ENCODE data around the gene DNAH14. TPM values are rescaled to one million over a fixed set of nuclear protein-coding genes. Genes with fewer than 3 reads are reported as not detected.

Gene DNAH14
- total RNA-seq, 4 donors from 2014 or later: 1.5 to 14.1 (median 3.3) TPM

GRCh38 chr1:225434046-225434445 is 504.6 kb downstream of the DNAH14 start:
- no peak for TF ChIP-seq CTCF (IDR thresholded peaks at IDR 0.05; ENCODE audit: low read depth)

- TF ChIP-seq CTCF (IDR thresholded peaks at IDR 0.05; ENCODE audit: low read depth): no peak
Measured at GRCh38 chr1:225435076-225435475, 505.6 kb downstream of the DNAH14 start.

GRCh38 chr1:225435487-225435886 is 506.0 kb downstream of the DNAH14 start:
- TF ChIP-seq CTCF (IDR thresholded peaks at IDR 0.05; ENCODE audit: low read depth): no peak

- no peak for TF ChIP-seq CTCF (IDR thresholded peaks at IDR 0.05; ENCODE audit: low read depth)
Measured at GRCh38 chr1:225435957-225436392, 506.5 kb downstream of the DNAH14 start.

GRCh38 chr1:225437710-225438437 is 508.4 kb downstream of the DNAH14 start:
- TF ChIP-seq CTCF (IDR thresholded peaks at IDR 0.05; ENCODE audit: low read depth): no peak

GRCh38 chr1:225440380-225441221 is 511.1 kb downstream of the DNAH14 start:
- no peak for TF ChIP-seq CTCF (IDR thresholded peaks at IDR 0.05; ENCODE audit: low read depth)
